Osteocyte (in vitro differentiated cells): Measurements from ENCODE around the gene STARD13. TPM values are rescaled to one million over a fixed set of nuclear protein-coding genes. Genes with fewer than 3 reads are reported as not detected.
A peak's percentile ranks its signal among the peaks of the same experiment; 100 is the strongest.

Source experiments
- DNase-seq: peaks from one replicate; pipeline ENCODE4 v3.0.0; 2021; ENCODE audit warnings: mixed read lengths; ENCODE audit not compliant: unreplicated experiment; ENCODE audit errors: extremely low spot score
- H3K27ac Mint-ChIP-seq: one replicate; pipeline ENCODE4 v1.8.0; 2021; ENCODE audit warnings: mild to moderate bottlenecking, mixed read lengths; ENCODE audit not compliant: unreplicated experiment
- H3K27me3 Mint-ChIP-seq: one replicate; pipeline ENCODE4 v1.8.0; 2021; ENCODE audit warnings: mixed read lengths; ENCODE audit not compliant: unreplicated experiment
- H3K36me3 Mint-ChIP-seq: one replicate; pipeline ENCODE4 v1.8.0; 2021; ENCODE audit warnings: mixed read lengths; ENCODE audit not compliant: unreplicated experiment
- H3K4me1 Mint-ChIP-seq: one replicate; pipeline ENCODE4 v1.8.0; 2021; ENCODE audit warnings: mixed read lengths; ENCODE audit not compliant: unreplicated experiment
- H3K4me3 Mint-ChIP-seq: one replicate; pipeline ENCODE4 v1.8.0; 2021; ENCODE audit warnings: mild to moderate bottlenecking, moderate library complexity, mixed read lengths; ENCODE audit not compliant: unreplicated experiment
- H3K9me3 Mint-ChIP-seq: one replicate; pipeline ENCODE4 v1.8.0; 2021; ENCODE audit warnings: mixed read lengths; ENCODE audit not compliant: unreplicated experiment
- total RNA-seq: library from RNA; stranded (reverse); gene quantifications from 2 replicates; pipeline ENCODE4 v1.2.1, GENCODE V29; 2021
- TF ChIP-seq, protein P1 (sequence below): fragments of 200-600 bp; sonication (generic); IDR thresholded peaks from 2 replicates; pipeline ENCODE4 v1.5.0; 2021; ENCODE audit warnings: antibody characterized with exemption, mild to moderate bottlenecking, moderate library complexity

The STARD13 gene
- total RNA-seq, 1 donor from 2014 or later: 72.0 TPM

GRCh38 chr13:33277946-33278345, 7.6 kb downstream of the STARD13 start:
- Mint-ChIP-seq H3K36me3 (peaks cover 42% of the 10 kb centered on the region), H3K27me3 (no peaks in the 10 kb centered on the region), H3K4me1 (peaks cover 96% of the 10 kb centered on the region), H3K4me3 (peak overlapping the region; percentile 41), H3K27ac (peak overlapping the region; percentile 71), H3K9me3 (peaks cover 3% of the 10 kb centered on the region)
- TF ChIP-seq, protein P1, sequence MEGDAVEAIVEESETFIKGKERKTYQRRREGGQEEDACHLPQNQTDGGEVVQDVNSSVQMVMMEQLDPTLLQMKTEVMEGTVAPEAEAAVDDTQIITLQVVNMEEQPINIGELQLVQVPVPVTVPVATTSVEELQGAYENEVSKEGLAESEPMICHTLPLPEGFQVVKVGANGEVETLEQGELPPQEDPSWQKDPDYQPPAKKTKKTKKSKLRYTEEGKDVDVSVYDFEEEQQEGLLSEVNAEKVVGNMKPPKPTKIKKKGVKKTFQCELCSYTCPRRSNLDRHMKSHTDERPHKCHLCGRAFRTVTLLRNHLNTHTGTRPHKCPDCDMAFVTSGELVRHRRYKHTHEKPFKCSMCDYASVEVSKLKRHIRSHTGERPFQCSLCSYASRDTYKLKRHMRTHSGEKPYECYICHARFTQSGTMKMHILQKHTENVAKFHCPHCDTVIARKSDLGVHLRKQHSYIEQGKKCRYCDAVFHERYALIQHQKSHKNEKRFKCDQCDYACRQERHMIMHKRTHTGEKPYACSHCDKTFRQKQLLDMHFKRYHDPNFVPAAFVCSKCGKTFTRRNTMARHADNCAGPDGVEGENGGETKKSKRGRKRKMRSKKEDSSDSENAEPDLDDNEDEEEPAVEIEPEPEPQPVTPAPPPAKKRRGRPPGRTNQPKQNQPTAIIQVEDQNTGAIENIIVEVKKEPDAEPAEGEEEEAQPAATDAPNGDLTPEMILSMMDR: no peak
- no peak for DNase-seq

DNA sequence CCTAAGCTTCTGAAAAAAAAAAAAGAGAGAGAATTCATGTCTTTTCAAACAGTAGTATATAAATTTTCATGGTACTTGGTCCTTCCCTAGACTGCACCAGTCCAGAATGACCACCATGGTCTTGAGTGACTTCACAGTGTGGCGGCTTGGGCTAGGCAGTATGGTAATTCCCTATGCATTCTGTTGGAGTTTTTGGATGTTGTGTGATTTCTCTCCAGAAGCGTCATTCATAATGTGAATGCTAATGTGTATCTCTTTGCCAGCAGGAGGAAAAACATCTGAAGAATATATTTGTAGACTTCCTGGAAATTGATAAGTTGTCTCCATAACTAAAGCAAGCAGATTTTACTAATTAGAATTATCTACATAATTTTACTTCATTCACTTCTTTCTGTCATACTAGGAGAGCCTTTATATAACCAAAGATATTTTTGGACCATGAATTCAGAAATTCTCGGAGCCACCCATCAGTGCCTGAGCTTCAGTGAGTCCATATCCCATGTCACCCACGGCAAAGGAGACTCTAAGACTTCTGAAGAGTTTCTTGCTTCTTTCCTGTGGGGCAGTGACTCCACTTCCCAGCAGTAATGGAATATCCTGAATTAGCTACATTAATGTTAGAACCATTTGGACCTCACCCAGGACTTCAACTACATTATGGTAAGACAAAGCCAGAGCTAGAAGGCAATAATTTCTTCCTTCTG, 8.4 kb downstream of the STARD13 start:
- DNase-seq: no peak
- Mint-ChIP-seq H3K27me3 (no peaks in the 10 kb centered on the region), H3K27ac (peak overlapping the region; percentile 71), H3K36me3 (peaks cover 42% of the 10 kb centered on the region), H3K9me3 (peaks cover 3% of the 10 kb centered on the region), H3K4me1 (peaks cover 96% of the 10 kb centered on the region), H3K4me3 (no peak overlapping the region)
- TF ChIP-seq, protein P1: no peak

GRCh38 chr13:33276570-33276969, 9.0 kb downstream of the STARD13 start:
- Mint-ChIP-seq H3K27me3 (no peaks in the 10 kb centered on the region), H3K27ac (peak overlapping the region; percentile 71), H3K4me1 (peaks cover 96% of the 10 kb centered on the region), H3K36me3 (peaks cover 37% of the 10 kb centered on the region), H3K9me3 (peaks cover 3% of the 10 kb centered on the region), H3K4me3 (no peak overlapping the region)
- TF ChIP-seq, protein P1: no peak
- no peak for DNase-seq

DNA sequence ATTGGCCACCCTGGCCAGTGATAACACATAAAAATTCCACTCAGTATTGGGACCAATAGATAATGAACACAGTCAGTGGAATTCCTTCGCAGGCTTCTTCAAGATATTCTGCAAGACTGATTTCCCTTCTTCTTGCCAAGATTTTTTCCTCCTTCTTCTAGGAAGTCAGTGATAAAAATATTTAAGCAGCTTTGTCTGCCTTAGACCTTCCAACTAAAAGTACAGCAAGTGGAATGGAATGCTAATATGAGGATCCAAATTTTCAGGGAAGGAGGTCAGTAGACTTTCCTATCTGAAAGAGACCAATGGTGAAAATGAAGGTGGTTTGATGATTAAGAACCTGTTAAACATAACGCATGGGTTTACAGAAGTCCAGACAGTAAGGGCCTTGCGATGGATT, 9.6 kb downstream of the STARD13 start:
- no peaks in the 10 kb centered on the region for H3K27me3 Mint-ChIP-seq
- no peak for DNase-seq
- H3K4me3 Mint-ChIP-seq: no peak overlapping the region
- TF ChIP-seq, protein P1: no peak
- peaks cover 98% of the 10 kb centered on the region for H3K4me1 Mint-ChIP-seq
- H3K27ac Mint-ChIP-seq: peak overlapping the region; percentile 78
- H3K36me3 Mint-ChIP-seq: peaks cover 38% of the 10 kb centered on the region
- peaks cover 3% of the 10 kb centered on the region for H3K9me3 Mint-ChIP-seq

- Mint-ChIP-seq H3K4me1 (peaks cover 95% of the 10 kb centered on the region), H3K36me3 (peaks cover 45% of the 10 kb centered on the region), H3K9me3 (peaks cover 3% of the 10 kb centered on the region), H3K27me3 (no peaks in the 10 kb centered on the region), H3K27ac (peak overlapping the region; percentile 78), H3K4me3 (no peak overlapping the region)
- DNase-seq: no peak
- TF ChIP-seq, protein P1: no peak
Observed at GRCh38 chr13:33274264-33274663, 11.3 kb downstream of the STARD13 start.
